ENCODE data around the gene RNF14.
"Not testable (repeated sequence)": the region's sequence is repeated elsewhere in the genome, so short reads cannot be mapped to it uniquely, and the experiment has no call there.

The RNF14 gene

GRCh38 chr5:142032747-142033631 is 64.1 kb downstream of the RNF14 start:
- Histone ChIP-seq H3K36me3 (replicated peaks) (no peaks in the 10 kb centered on the region), H3K27me3 (replicated peaks) (no peaks in the 10 kb centered on the region), H3K4me3 (ENCODE audit: low read depth, low read length) (no peak overlapping the region), H3K27ac (no peak overlapping the region)
- in situ Hi-C loops (cut with HindIII; ENCODE audit: low pct_ligation_motif_present, low sequenced_read_pairs): no loop called here
- DNase-seq: no peak
- no peak for TF ChIP-seq CTCF (IDR thresholded peaks at IDR 0.05; ENCODE audit: low read depth, low read length, missing control alignments)

- in situ Hi-C loops (cut with HindIII; ENCODE audit: low pct_ligation_motif_present, low sequenced_read_pairs); H3K4me3 ChIP-seq (ENCODE audit: low read depth, low read length); H3K27me3 ChIP-seq (replicated peaks); DNase-seq; H3K36me3 ChIP-seq (replicated peaks); H3K27ac ChIP-seq: not testable (repeated sequence)
Measured at GRCh38 chr5:142033632-142034567, 65.0 kb downstream of the RNF14 start.

GRCh38 chr5:142034994-142035393 is 66.1 kb downstream of the RNF14 start:
- H3K36me3 ChIP-seq (replicated peaks): no peaks in the 10 kb centered on the region
- H3K27ac ChIP-seq: no peak overlapping the region
- TF ChIP-seq CTCF (IDR thresholded peaks at IDR 0.05; ENCODE audit: low read depth, low read length, missing control alignments): no peak
- DNase-seq: no peak
- H3K4me3 ChIP-seq (ENCODE audit: low read depth, low read length): no peak overlapping the region
- H3K27me3 ChIP-seq (replicated peaks): no peaks in the 10 kb centered on the region
- in situ Hi-C loops (cut with HindIII; ENCODE audit: low pct_ligation_motif_present, low sequenced_read_pairs): no loop called here

- no peaks in the 10 kb centered on the region for H3K36me3 ChIP-seq (replicated peaks)
- H3K27me3 ChIP-seq (replicated peaks): no peaks in the 10 kb centered on the region
- in situ Hi-C loops (cut with HindIII; ENCODE audit: low pct_ligation_motif_present, low sequenced_read_pairs): no loop called here
Measured at GRCh38 chr5:142036918-142037317, 68.0 kb downstream of the RNF14 start.

GRCh38 chr5:142037599-142037998 is 68.7 kb downstream of the RNF14 start:
- H3K36me3 ChIP-seq (replicated peaks); DNase-seq; H3K27ac ChIP-seq; H3K27me3 ChIP-seq (replicated peaks); in situ Hi-C loops (cut with HindIII; ENCODE audit: low pct_ligation_motif_present, low sequenced_read_pairs); H3K4me3 ChIP-seq (ENCODE audit: low read depth, low read length): not testable (repeated sequence)

More at GRCh38 chr5:142036918-142037317, 68.0 kb downstream of the RNF14 start:
- no peak overlapping the region for H3K27ac ChIP-seq
- TF ChIP-seq CTCF (IDR thresholded peaks at IDR 0.05; ENCODE audit: low read depth, low read length, missing control alignments): no peak
- no peak overlapping the region for H3K4me3 ChIP-seq (ENCODE audit: low read depth, low read length)
- DNase-seq: no peak

- Histone ChIP-seq H3K27ac (no peak overlapping the region), H3K27me3 (replicated peaks) (no peaks in the 10 kb centered on the region), H3K36me3 (replicated peaks) (no peaks in the 10 kb centered on the region), H3K4me3 (ENCODE audit: low read depth, low read length) (no peak overlapping the region)
- TF ChIP-seq CTCF (IDR thresholded peaks at IDR 0.05; ENCODE audit: low read depth, low read length, missing control alignments): no peak
- DNase-seq: no peak
- in situ Hi-C loops (cut with HindIII; ENCODE audit: low pct_ligation_motif_present, low sequenced_read_pairs): no loop called here
Measured at GRCh38 chr5:142038735-142039134, 69.8 kb downstream of the RNF14 start.
